IPS-NIHi11 (cell line): ENCODE data around the gene MFNG.
"Not testable (repeated sequence)": the region's sequence is repeated elsewhere in the genome, so short reads cannot be mapped to it uniquely, and the experiment has no call there.

ENCODE experiments used
- DNase-seq: peaks from one replicate; pipeline ENCODE4 v3.0.0; 2012; ENCODE audit warnings: mixed read lengths, low spot score

Gene MFNG, protein sequence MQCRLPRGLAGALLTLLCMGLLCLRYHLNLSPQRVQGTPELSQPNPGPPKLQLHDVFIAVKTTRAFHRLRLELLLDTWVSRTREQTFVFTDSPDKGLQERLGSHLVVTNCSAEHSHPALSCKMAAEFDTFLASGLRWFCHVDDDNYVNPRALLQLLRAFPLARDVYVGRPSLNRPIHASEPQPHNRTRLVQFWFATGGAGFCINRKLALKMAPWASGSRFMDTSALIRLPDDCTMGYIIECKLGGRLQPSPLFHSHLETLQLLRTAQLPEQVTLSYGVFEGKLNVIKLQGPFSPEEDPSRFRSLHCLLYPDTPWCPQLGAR

DNA sequence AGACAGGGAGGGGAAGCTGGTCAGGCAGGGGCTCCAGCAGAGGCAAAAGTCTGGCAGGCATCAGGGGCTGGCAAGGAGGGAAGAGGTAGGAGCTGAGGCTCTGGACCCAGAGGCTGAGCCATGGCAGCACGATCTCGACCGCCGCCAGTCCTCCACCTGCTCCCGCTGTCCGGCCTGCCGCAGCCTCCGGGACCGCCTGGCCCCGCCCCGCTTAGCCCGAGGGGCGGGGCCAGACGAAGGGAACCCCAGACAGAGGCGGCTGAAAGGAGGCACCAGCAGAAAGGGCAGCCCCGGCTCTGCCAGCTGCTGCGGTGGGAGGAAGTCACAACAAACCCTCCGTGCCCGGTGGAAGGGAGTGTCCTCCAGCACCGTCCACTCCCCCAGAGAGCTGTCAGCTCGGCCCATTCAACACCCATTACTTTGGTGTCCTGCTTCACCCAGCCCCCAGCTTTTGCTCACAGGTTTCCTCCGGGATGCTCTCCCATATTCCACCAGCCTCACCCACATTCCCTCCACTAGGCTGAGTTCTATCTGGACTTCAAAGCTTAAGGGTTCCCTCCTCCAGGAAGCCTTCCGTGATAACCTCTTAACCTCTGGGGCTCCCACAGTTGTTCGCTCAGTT, at the start of gene MFNG:
TSS of gene MFNG (minus strand) at position 161 of the 622 bp plus-strand sequence. CDS start 207 bp downstream, outside the sequence.
- DNase-seq = peak; percentile 97

DNA sequence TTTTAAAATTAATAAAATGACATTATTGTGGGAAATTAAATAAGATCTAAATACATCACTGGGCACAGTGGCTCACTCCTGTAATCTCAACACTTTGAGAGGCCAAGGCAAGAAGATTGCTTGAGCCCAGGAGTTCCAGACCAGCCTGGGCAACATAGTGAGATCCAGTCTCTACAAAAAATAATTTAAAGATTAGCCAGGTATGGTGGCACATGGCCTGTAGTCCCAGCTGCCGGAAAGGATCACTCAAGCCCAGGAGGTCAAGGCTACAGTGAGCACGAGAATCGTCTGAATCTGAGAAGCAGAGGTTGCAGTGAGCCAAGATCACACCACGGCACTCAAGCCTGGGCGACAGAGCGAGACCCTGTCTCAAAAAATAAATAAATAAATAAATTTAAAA, 49.0 kb upstream of the MFNG start:
- no peak for DNase-seq

DNA sequence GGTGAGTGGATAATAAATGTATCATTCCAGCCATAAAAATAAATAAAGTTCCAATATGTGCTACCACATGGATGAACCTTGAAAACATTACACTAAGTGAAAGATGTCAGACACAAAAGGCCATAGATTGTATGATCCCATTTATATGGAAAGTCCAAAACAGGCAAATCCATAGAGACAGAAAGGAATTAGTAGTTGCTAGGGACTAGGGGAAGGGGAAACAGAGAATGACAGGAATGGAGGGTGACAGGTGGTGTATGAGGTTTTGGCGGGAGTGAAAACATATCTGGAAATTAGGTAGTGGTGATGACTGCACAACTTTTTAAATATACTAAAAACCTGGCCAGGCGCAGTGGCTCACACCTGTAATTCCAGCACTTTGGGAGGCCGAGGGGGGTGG, 48.3 kb upstream of the MFNG start:
- no peak for DNase-seq

- no peak for DNase-seq
Observed at GRCh38 chr22:37533995-37534394, 47.8 kb upstream of the MFNG start.

DNA sequence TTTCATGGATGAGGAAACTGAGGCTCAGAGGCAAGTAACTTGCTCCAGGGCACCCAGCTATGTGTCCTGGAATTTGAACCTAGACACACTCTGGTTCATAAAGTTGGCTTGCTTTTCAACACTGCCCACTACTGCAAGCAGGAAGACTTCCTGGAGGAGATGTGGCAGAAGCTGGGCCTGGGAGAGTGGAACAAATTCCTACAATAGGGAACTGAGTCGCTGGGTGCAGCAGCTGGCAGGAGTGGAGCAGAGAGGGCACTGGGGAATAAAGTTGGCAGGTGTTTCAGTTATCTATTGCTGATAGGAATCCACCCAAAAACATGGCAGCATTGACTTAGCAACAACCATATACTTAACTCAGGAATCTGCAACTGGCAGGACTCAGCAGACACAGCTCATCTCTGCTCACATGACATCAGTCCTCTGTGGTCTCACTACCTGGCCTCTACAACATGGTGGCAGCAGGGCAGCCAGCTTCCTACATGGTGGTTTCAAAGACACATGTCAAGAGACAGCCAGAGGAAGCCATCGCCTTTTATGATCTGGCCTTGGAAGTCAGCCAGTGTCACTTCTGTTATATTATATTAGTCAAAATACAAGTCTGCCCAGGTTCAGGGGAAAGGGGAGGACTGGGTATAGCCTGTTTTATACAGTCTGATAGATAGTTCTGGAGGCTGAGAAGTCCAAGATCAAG, 43.6 kb upstream of the MFNG start:
- no peak for DNase-seq

- DNase-seq = not testable (repeated sequence)
Observed at GRCh38 chr22:37527952-37528351, 41.8 kb upstream of the MFNG start.

DNA sequence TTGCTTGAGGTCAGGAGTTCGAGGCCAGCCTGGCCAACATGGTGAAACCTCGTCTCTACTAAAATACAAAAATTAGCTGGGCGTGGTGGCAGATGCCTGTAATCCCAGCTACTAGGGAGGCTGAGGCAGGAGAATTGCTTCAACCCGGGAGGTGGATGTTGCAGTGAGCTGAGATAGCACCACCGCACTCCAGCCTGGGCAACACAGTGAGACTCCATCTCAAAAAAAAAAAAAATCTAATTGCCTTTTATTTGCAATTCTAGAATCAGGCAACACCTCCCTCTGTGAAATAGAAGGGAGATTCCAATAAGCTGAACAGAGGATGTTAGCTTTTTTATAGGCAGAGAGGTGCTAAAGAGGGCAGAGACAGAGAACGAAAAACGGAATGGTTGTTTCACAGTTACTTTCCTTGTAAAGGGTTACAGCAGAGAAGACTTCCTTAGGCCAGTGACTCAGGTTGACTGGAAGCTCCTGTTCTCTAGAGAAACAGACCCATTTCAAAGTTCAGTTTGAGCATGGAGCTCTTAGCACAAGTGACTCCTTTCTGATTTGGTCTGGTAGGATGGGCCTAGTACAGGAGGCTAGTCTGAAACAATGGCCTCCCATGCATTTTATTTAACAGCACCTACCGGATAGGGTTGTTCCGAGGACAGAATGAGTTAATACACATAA, 41.0 kb upstream of the MFNG start:
- not testable (repeated sequence) for DNase-seq

- DNase-seq = no peak
Observed at GRCh38 chr22:37526376-37526775, 40.2 kb upstream of the MFNG start.

- no peak for DNase-seq
Observed at GRCh38 chr22:37525746-37526350, 39.7 kb upstream of the MFNG start.

- DNase-seq = no peak
Observed at GRCh38 chr22:37525073-37525745, 39.0 kb upstream of the MFNG start.

GRCh38 chr22:37522482-37522881, 36.3 kb upstream of the MFNG start:
- DNase-seq = no peak

DNA sequence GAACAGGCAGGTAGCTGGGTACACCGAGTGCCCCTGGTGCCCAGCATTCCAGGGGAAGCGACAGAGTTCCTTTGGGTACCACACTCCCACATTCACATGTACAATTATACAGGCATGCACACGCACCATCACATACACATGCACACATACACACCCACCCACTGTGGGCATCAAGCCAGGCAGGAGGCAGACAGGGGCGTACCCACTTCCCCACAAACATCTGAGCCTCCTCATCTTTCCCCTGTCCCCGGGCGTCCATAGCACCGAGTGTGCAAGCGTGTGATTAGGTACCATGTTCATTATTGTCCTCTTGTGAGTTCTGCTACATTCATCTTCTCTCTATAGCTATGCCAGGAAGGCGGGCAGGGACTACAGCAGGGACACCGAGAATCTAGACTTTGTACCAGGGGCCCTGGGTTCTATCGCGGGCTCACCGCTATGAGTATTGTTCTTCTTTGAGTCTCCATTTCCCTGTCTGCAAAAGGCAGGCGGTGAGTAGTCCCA, 35.1 kb upstream of the MFNG start:
- no peak for DNase-seq

GRCh38 chr22:37520776-37521191, 34.6 kb upstream of the MFNG start:
- no peak for DNase-seq

DNA sequence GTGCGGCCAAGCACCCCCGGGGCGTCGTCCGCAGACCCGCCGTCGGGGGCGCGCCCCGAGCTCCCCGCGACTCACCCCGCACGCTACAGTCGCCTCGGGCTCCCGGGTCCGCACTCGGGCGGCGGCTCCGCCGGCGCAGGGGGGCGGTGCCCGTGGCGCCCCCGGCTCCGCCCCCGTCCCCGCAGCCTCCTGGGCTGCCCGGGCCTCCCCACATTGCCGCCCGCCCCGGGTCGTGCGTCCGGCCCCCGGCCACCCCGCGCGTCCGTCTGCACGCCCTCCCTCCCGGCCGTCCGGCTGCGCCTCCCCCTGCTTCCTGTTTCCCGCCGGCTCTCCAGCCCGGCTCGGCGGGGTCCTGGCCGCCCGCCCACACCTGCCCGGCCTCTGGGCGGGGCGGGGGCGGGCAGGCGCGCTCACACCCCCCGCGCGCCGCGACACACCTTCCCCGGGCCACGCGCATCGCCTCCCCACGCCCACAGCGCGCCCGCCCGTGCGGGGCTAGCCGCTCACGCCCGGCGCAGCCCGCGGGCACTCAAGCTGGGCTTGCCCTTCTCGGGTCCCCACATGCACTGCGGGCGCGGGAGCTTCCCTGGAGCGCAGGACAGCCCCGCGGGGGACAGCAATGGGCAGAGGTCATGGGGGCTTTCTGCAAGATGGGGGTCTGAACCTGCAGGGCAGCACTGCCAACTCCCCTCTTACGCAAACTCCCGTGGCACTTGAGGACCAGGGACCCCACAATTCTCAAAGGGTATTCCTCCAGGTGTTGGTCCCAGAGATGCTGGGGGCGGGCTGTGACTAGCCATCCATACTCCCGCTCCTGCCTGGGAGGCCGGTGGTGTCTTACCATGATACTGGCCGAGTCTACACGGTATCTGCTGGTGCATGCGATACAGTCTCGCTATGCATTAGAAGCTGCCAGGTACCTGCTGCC, 33.3 kb upstream of the MFNG start, which contains the start of gene CARD10:
TSS of gene CARD10 (minus strand) at position 148 of the 928 bp plus-strand sequence. CDS start 215 bp downstream, outside the sequence.
- peak; percentile 86 for DNase-seq

- peak; percentile 72 for DNase-seq
Observed at GRCh38 chr22:37518509-37519267, 32.5 kb upstream of the MFNG start.

DNA sequence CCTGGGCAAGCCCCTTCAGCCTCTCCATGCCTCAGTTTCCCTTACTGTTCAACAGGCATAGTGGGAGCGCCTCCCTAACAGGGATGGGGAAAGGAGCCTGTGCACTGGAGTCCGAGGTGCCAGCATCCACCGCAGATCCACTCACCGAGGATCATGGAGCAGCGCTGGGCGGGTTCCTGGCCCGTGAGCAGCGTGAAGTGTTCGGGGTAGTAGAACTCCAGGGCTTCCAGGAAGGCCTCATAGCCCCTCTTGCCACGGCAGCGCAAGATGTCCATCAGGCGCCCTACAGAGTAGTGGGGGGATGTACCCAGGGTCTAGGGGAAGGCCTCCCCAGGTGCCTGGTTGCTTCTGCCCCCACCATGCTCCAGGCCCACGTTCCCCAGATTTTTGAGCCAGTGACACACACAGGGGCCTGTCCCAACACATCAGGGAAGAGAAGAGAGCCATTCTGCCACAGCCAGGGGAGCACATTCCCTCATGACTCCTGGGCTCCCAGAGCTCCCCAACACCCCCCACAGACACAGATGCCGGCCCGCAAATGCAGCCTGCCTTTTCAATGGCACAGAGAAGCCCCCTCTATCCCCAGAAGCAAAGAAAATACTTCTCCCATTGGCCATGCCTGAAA, 31.8 kb upstream of the MFNG start:
- no peak for DNase-seq

DNA sequence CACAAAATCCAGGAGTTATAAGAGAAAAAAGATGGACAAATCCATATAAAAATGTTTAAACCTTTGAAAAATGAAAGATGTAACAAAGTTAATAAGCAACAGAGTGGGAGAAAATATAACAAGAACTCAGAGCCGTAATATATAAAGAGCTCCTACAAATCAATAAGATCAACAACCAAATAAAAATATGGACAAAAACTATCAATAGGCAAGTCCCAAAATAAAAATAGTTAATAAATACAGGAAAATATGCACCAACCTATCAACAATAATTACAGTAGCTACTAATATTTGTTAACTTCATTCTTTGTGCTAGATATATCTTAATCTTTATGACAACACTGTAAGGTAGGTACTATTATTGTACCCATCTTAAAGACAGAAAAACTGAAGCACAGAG, 30.3 kb upstream of the MFNG start:
- no peak for DNase-seq

DNA sequence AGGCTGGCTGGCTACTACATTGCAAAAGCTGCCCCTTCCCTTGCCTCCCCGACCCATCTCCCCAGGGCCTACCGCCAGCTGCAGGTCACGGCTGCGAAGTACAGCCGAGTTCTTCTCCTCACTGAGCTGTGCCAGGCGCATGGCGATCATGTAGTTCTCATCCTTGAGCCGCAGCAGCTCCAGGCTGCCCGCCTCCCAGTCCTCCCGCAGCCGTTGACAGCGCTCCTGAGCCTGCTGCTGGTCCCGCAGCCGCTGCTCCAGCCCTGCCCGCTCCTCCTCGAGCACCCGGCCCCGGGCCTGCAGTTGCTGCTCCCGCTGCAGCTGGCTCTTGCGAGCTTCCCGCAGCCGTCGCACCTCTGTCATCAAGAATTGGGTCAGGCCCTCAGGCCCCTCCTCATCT, 29.7 kb upstream of the MFNG start:
- no peak for DNase-seq

GRCh38 chr22:37514526-37515051, 28.4 kb upstream of the MFNG start:
- no peak for DNase-seq
